Measurements from ENCODE around the gene UCHL5. TPM values are rescaled to one million over a fixed set of nuclear protein-coding genes. Genes with fewer than 3 reads are reported as not detected.
"Not testable (repeated sequence)": the region's sequence is repeated elsewhere in the genome, so short reads cannot be mapped to it uniquely, and the experiment has no call there.

The UCHL5 gene
- total and polyA plus RNA-seq, 2 donors (not counting 3 experiments of a cell fraction or from before 2014, with no cell fraction given) = 9.8 to 45.6 TPM

- no peak overlapping the region for H3K9ac ChIP-seq (replicated peaks; ENCODE audit: extremely low read depth, insufficient read depth, low read length)
- H3K4me3 ChIP-seq (replicated peaks in 1 of 3; ENCODE audit: insufficient read depth in 1 of 3, low read depth in 1 of 3, low read length in 3 of 3) = no peak overlapping the region
- POLR2A ChIA-PET = no interaction called here
- no peak overlapping the region for H3K27ac ChIP-seq (ENCODE audit: insufficient read depth, low read depth, low read length)
- intact Hi-C loops (cut with micrococcal nuclease) (no loop called here), dilution Hi-C loops (cut with MboI; ENCODE audit: extremely low pct_ligation_motif_present, low sequenced_read_pairs) (no loop called here)
- TF ChIP-seq POLR2A (IDR thresholded peaks at IDR 0.05; ENCODE audit: low read depth, low read length) (no peak), JUN (IDR thresholded peaks at IDR 0.05; ENCODE audit: borderline replicate concordance, insufficient read depth, insufficient read length, low read depth) (no peak), FOS (IDR thresholded peaks at IDR 0.05; ENCODE audit: borderline replicate concordance, insufficient read depth, low read length) (no peak), POLR2AphosphoS5 (IDR thresholded peaks at IDR 0.05; ENCODE audit: insufficient read depth, low read depth, low read length) (no peak), MAX (IDR thresholded peaks at IDR 0.05; ENCODE audit: insufficient read depth, insufficient read length) (no peak)
- no peak overlapping the region for H2AFZ ChIP-seq (ENCODE audit: low read depth, low read length)
- H3K4me2 ChIP-seq (ENCODE audit: insufficient read depth, low read length) = no peak overlapping the region
- no TSS peak for BruUV-seq (replicated peaks)
- no peaks in the 10 kb centered on the region for H4K20me1 ChIP-seq (replicated peaks; ENCODE audit: control insufficient read depth, extremely low read depth, insufficient read depth, low read length)
- no peaks in the 10 kb centered on the region for H3K9me3 ChIP-seq (replicated peaks; ENCODE audit: control insufficient read depth, insufficient read depth, low read length)
- H3K36me3 ChIP-seq (ENCODE audit: control insufficient read depth in 2 of 2, extremely low read depth in 1 of 2, insufficient read depth in 2 of 2, low read length in 2 of 2) = peaks cover 0 to 2% of the 10 kb centered on the region in 2 experiments
- H3K27me3 ChIP-seq (ENCODE audit: control insufficient read depth in 2 of 2, insufficient read depth in 2 of 2, low read length in 2 of 2) = no peaks in the 10 kb centered on the region
- no peak for FAIRE-seq
- DNase-seq (ENCODE audit: low read depth, low spot score) = no peak
- no peaks in the 10 kb centered on the region for H3K9me1 ChIP-seq (replicated peaks; ENCODE audit: control insufficient read depth, extremely low read depth, insufficient read depth, low read length)
- CTCF ChIA-PET = interaction anchor here (1.2 kb wide), 1 partner anchor 247 kb away, joined by 3 read pairs; no protein-coding TSS in a partner anchor
- H3K4me1 ChIP-seq (ENCODE audit: control insufficient read depth, extremely low read depth, insufficient read depth, low read length) = peaks cover 14% of the 10 kb centered on the region
- peaks cover 71% of the 10 kb centered on the region for H3K79me2 ChIP-seq (ENCODE audit: control insufficient read depth, insufficient read depth, low read length)
These were observed 4.9 kb downstream of the UCHL5 start for GRCh38 chr1:193054169-193054675.

GRCh38 chr1:193048913-193049312 is 10.2 kb downstream of the UCHL5 start:
- H3K4me3 ChIP-seq (replicated peaks in 1 of 3; ENCODE audit: insufficient read depth in 1 of 3, low read depth in 1 of 3, low read length in 3 of 3); H3K9me3 ChIP-seq (replicated peaks; ENCODE audit: control insufficient read depth, insufficient read depth, low read length); H3K27me3 ChIP-seq (ENCODE audit: control insufficient read depth in 2 of 2, insufficient read depth in 2 of 2, low read length in 2 of 2); CTCF ChIA-PET; H3K27ac ChIP-seq (ENCODE audit: insufficient read depth, low read depth, low read length); H2AFZ ChIP-seq (ENCODE audit: low read depth, low read length); H3K9me1 ChIP-seq (replicated peaks; ENCODE audit: control insufficient read depth, extremely low read depth, insufficient read depth, low read length); H3K36me3 ChIP-seq (ENCODE audit: control insufficient read depth in 2 of 2, extremely low read depth in 1 of 2, insufficient read depth in 2 of 2, low read length in 2 of 2); BruUV-seq (replicated peaks); DNase-seq (ENCODE audit: low read depth, low spot score); POLR2A ChIA-PET; dilution Hi-C loops (cut with MboI; ENCODE audit: extremely low pct_ligation_motif_present, low sequenced_read_pairs); H3K4me1 ChIP-seq (ENCODE audit: control insufficient read depth, extremely low read depth, insufficient read depth, low read length); H4K20me1 ChIP-seq (replicated peaks; ENCODE audit: control insufficient read depth, extremely low read depth, insufficient read depth, low read length); FAIRE-seq; H3K4me2 ChIP-seq (ENCODE audit: insufficient read depth, low read length); intact Hi-C loops (cut with micrococcal nuclease); H3K9ac ChIP-seq (replicated peaks; ENCODE audit: extremely low read depth, insufficient read depth, low read length): not testable (repeated sequence)
- H3K79me2 ChIP-seq (ENCODE audit: control insufficient read depth, insufficient read depth, low read length) = peaks cover 19% of the 10 kb centered on the region

Data from endothelial cell of umbilical vein (primary cell).